ENCODE results near the gene PSENEN.
"Not testable (repeated sequence)": the region's sequence is repeated elsewhere in the genome, so short reads cannot be mapped to it uniquely, and the experiment has no call there.

Gene PSENEN

GRCh38 chr19:35751839-35752745 lies 6.6 kb downstream of the PSENEN start:
- DNase-seq (ENCODE audit: low read depth in 3 of 3): no peak

- DNase-seq (ENCODE audit: low read depth in 3 of 3): no peak
Measured at GRCh38 chr19:35752746-35753350, 7.4 kb downstream of the PSENEN start.

- DNase-seq (ENCODE audit: low read depth in 3 of 3): no peak
Measured at GRCh38 chr19:35753634-35754369, 8.4 kb downstream of the PSENEN start.

- DNase-seq (ENCODE audit: low read depth in 3 of 3): no peak
Measured at GRCh38 chr19:35754370-35755130, 9.1 kb downstream of the PSENEN start.

GRCh38 chr19:35755131-35755549 lies 9.7 kb downstream of the PSENEN start:
- DNase-seq (ENCODE audit: low read depth in 3 of 3): no peak

- DNase-seq (ENCODE audit: low read depth in 3 of 3): peak in 1 of 3 experiments; percentile 38
Measured at GRCh38 chr19:35755550-35756376, 10.3 kb downstream of the PSENEN start.

GRCh38 chr19:35756377-35757230 lies 11.2 kb downstream of the PSENEN start, which contains the start of gene HSPB6:
Gene HSPB6 (minus strand): TSS chr19:35757029. CDS start chr19:35757008, 21 bp downstream.
- DNase-seq (ENCODE audit: low read depth in 3 of 3): no peak

- DNase-seq (ENCODE audit: low read depth in 3 of 3): peak in 1 of 3 experiments; percentile 28
Measured at GRCh38 chr19:35757231-35757748, 11.8 kb downstream of the PSENEN start.

- peak; percentile 97 to 99 (median 97) for DNase-seq (ENCODE audit: low read depth in 3 of 3)
Measured at GRCh38 chr19:35757749-35758608, 12.5 kb downstream of the PSENEN start, which contains the start of gene PROSER3. Gene PROSER3 (plus strand): TSS chr19:35758176. CDS start chr19:35758216, 40 bp downstream.

GRCh38 chr19:35759697-35760096 lies 14.2 kb downstream of the PSENEN start:
- DNase-seq (ENCODE audit: low read depth in 3 of 3): no peak

- no peak for DNase-seq (ENCODE audit: low read depth in 3 of 3)
Measured at GRCh38 chr19:35760711-35761349, 15.4 kb downstream of the PSENEN start.

- no peak for DNase-seq (ENCODE audit: low read depth in 3 of 3)
Measured at GRCh38 chr19:35764432-35765315, 19.2 kb downstream of the PSENEN start.

GRCh38 chr19:35766571-35767104 lies 21.2 kb downstream of the PSENEN start:
- no peak for DNase-seq (ENCODE audit: low read depth in 3 of 3)

GRCh38 chr19:35767288-35768081 lies 22.0 kb downstream of the PSENEN start:
- DNase-seq (ENCODE audit: low read depth in 3 of 3): no peak

GRCh38 chr19:35768082-35768421 lies 22.6 kb downstream of the PSENEN start:
- DNase-seq (ENCODE audit: low read depth in 3 of 3): no peak

GRCh38 chr19:35772362-35772761 lies 26.9 kb downstream of the PSENEN start:
- DNase-seq (ENCODE audit: low read depth in 3 of 3): not testable (repeated sequence)

Measured in stimulated activated CD4-positive, alpha-beta T cell treated with anti-CD3 and anti-CD28 coated beads, TNF-alpha, amount 100 ng/mL, for 24 hours (primary cell).